SK-N-SH (cell line): ENCODE results near the gene TRIM67.

Source experiments
- JUND ChIP-seq: IDR thresholded peaks from 2 replicates; pipeline ENCODE4 v1.4.0; 2012
- POLR2AphosphoS5 ChIP-seq: IDR thresholded peaks from 2 replicates; pipeline ENCODE4 v1.6.1; 2012; ENCODE audit warnings: low read depth, low read length
- RAD21 ChIP-seq: IDR thresholded peaks from 2 replicates; pipeline ENCODE4 v1.6.1; 2012; ENCODE audit warnings: mild to moderate bottlenecking, low read length
- RCOR1 ChIP-seq: fragments of 150-350 bp; IDR thresholded peaks from 2 replicates; pipeline ENCODE4 v1.6.1; 2017; ENCODE audit warnings: antibody characterized with exemption, low read length
- TF ChIP-seq, protein P1 (sequence below): fragments of 150-350 bp; IDR thresholded peaks from 2 replicates; pipeline ENCODE4 v1.6.1; 2017; ENCODE audit warnings: antibody characterized with exemption, low read length, low read depth, borderline replicate concordance
- TF ChIP-seq, protein P2 (sequence below): fragments of 200-600 bp; sonication (generic); IDR thresholded peaks from 2 replicates; pipeline ENCODE4 v1.6.1; 2017; ENCODE audit warnings: antibody characterized with exemption, mild to moderate bottlenecking, moderate library complexity
- TF ChIP-seq, protein P3 (sequence below): IDR thresholded peaks from 2 replicates; pipeline ENCODE4 v1.4.0; 2012; ENCODE audit warnings: low read depth
- TF ChIP-seq, protein P4 (sequence below): IDR thresholded peaks from 2 replicates; pipeline ENCODE4 v1.4.0; 2012; ENCODE audit warnings: low read depth, borderline replicate concordance

DNA sequence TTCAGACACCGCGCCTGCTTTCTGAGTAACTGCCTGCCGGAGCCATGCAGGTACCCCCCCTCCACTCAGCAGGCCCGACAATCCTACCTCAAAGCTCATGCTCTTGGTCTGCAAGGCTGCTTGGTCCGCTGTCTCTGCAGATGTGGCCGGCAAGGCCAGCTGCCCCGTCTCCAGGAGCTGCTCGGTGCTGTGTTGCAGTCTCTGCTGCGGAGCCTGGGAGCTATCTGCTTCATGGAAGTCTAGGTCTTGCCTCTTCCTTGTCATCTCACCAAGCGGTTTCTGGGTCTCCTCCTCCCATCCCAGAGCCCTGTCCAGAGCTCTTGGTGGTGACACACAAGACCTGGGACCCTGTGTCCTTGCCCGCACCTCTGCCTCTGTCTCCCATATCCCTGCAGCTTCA, 55.2 kb downstream of the TRIM67 start:
- no peak for TF ChIP-seq RAD21
- TF ChIP-seq POLR2AphosphoS5: no peak
- TF ChIP-seq, protein P1, sequence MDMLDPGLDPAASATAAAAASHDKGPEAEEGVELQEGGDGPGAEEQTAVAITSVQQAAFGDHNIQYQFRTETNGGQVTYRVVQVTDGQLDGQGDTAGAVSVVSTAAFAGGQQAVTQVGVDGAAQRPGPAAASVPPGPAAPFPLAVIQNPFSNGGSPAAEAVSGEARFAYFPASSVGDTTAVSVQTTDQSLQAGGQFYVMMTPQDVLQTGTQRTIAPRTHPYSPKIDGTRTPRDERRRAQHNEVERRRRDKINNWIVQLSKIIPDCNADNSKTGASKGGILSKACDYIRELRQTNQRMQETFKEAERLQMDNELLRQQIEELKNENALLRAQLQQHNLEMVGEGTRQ: no peak
- TF ChIP-seq, protein P2, sequence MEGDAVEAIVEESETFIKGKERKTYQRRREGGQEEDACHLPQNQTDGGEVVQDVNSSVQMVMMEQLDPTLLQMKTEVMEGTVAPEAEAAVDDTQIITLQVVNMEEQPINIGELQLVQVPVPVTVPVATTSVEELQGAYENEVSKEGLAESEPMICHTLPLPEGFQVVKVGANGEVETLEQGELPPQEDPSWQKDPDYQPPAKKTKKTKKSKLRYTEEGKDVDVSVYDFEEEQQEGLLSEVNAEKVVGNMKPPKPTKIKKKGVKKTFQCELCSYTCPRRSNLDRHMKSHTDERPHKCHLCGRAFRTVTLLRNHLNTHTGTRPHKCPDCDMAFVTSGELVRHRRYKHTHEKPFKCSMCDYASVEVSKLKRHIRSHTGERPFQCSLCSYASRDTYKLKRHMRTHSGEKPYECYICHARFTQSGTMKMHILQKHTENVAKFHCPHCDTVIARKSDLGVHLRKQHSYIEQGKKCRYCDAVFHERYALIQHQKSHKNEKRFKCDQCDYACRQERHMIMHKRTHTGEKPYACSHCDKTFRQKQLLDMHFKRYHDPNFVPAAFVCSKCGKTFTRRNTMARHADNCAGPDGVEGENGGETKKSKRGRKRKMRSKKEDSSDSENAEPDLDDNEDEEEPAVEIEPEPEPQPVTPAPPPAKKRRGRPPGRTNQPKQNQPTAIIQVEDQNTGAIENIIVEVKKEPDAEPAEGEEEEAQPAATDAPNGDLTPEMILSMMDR: no peak
- TF ChIP-seq RCOR1: no peak
- no peak for TF ChIP-seq JUND
- TF ChIP-seq, protein P3, sequence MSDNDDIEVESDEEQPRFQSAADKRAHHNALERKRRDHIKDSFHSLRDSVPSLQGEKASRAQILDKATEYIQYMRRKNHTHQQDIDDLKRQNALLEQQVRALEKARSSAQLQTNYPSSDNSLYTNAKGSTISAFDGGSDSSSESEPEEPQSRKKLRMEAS: no peak
- TF ChIP-seq, protein P4, sequence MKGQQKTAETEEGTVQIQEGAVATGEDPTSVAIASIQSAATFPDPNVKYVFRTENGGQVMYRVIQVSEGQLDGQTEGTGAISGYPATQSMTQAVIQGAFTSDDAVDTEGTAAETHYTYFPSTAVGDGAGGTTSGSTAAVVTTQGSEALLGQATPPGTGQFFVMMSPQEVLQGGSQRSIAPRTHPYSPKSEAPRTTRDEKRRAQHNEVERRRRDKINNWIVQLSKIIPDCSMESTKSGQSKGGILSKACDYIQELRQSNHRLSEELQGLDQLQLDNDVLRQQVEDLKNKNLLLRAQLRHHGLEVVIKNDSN: no peak
